H7 (cell line): ENCODE results near the gene CFAP210. TPM values are rescaled to one million over a fixed set of nuclear protein-coding genes. Genes with fewer than 3 reads are reported as not detected.
"Not testable (repeated sequence)": the region's sequence is repeated elsewhere in the genome, so short reads cannot be mapped to it uniquely, and the experiment has no call there.

ENCODE experiments used
- DNase-seq: peaks from one replicate; pipeline ENCODE4 v3.0.0; 2012
- H3K27me3 ChIP-seq: 2 replicates; pipeline ENCODE4 v1.6.0; 2011; ENCODE audit warnings: mild to moderate bottlenecking, low read length; ENCODE audit not compliant: control insufficient read depth, insufficient read depth
- H3K36me3 ChIP-seq: replicated peaks from 2 replicates; pipeline ENCODE4 v1.5.1; 2011; ENCODE audit warnings: low read length; ENCODE audit not compliant: control insufficient read depth, insufficient read depth
- H3K4me3 ChIP-seq: 2 replicates; pipeline ENCODE4 v1.5.1; 2011; ENCODE audit warnings: low read depth, mild to moderate bottlenecking, control low read depth, low read length, moderate library complexity; ENCODE audit not compliant: insufficient read depth
- total RNA-seq: library from RNA; depleted of rRNA; stranded (reverse); fragments of >200 nt; shearing (Covaris generic); gene quantifications from 2 replicates; pipeline ENCODE4 v1.2.3, GENCODE V29; 2014

CFAP210 gene
- total RNA-seq, 1 experiment from 2014 or later: 0.28 TPM

GRCh38 chr2:169699173-169699572 is 5.0 kb upstream of the CFAP210 start:
- not testable (repeated sequence) for H3K4me3 ChIP-seq, H3K27me3 ChIP-seq, DNase-seq, H3K36me3 ChIP-seq

GRCh38 chr2:169696381-169696780 is 2.2 kb upstream of the CFAP210 start:
- Histone ChIP-seq H3K36me3 (no peaks in the 10 kb centered on the region), H3K4me3 (no peak overlapping the region), H3K27me3 (peaks cover 1% of the 10 kb centered on the region; the same call in 1 of the 2 replicates)
- no peak for DNase-seq

- no peak for DNase-seq
- Histone ChIP-seq H3K36me3 (no peaks in the 10 kb centered on the region), H3K27me3 (peaks cover 1% of the 10 kb centered on the region; the same call in 1 of the 2 replicates), H3K4me3 (peak overlapping the region; percentile 94)
These were observed 672 bp upstream of the CFAP210 start for GRCh38 chr2:169694894-169695260.

GRCh38 chr2:169693360-169693759 is 845 bp downstream of the CFAP210 start:
- no peak overlapping the region for H3K4me3 ChIP-seq
- DNase-seq: no peak
- H3K27me3 ChIP-seq: peaks cover 1% of the 10 kb centered on the region; the same call in 1 of the 2 replicates
- H3K36me3 ChIP-seq: no peaks in the 10 kb centered on the region

- Histone ChIP-seq H3K4me3 (no peak overlapping the region), H3K36me3 (no peaks in the 10 kb centered on the region), H3K27me3 (peaks cover 1% of the 10 kb centered on the region; the same call in 1 of the 2 replicates)
- DNase-seq: no peak
These were observed 1.5 kb downstream of the CFAP210 start for GRCh38 chr2:169692718-169693117.

- no peaks in the 10 kb centered on the region for H3K36me3 ChIP-seq
- no peak for DNase-seq
- H3K27me3 ChIP-seq: peaks cover 1% of the 10 kb centered on the region; the same call in 1 of the 2 replicates
- no peak overlapping the region for H3K4me3 ChIP-seq
These were observed 3.2 kb downstream of the CFAP210 start for GRCh38 chr2:169690958-169691357.

- H3K4me3 ChIP-seq, DNase-seq, H3K27me3 ChIP-seq, H3K36me3 ChIP-seq: not testable (repeated sequence)
These were observed 6.3 kb downstream of the CFAP210 start for GRCh38 chr2:169687943-169688342.

- not testable (repeated sequence) for H3K4me3 ChIP-seq, H3K27me3 ChIP-seq, DNase-seq, H3K36me3 ChIP-seq
These were observed 7.4 kb downstream of the CFAP210 start for GRCh38 chr2:169686825-169687224.

- not testable (repeated sequence) for H3K4me3 ChIP-seq, DNase-seq, H3K27me3 ChIP-seq, H3K36me3 ChIP-seq
These were observed 9.5 kb downstream of the CFAP210 start for GRCh38 chr2:169684712-169685111.

GRCh38 chr2:169684135-169684565 is 10.1 kb downstream of the CFAP210 start:
- Histone ChIP-seq H3K36me3 (no peaks in the 10 kb centered on the region), H3K4me3 (no peak overlapping the region), H3K27me3 (no peaks in the 10 kb centered on the region)
- DNase-seq: no peak

- H3K4me3 ChIP-seq: no peak overlapping the region
- no peak for DNase-seq
- no peaks in the 10 kb centered on the region for H3K36me3 ChIP-seq
- H3K27me3 ChIP-seq: no peaks in the 10 kb centered on the region
These were observed 10.6 kb downstream of the CFAP210 start for GRCh38 chr2:169683425-169684134.

GRCh38 chr2:169683054-169683424 is 11.2 kb downstream of the CFAP210 start:
- no peak for DNase-seq
- Histone ChIP-seq H3K36me3 (no peaks in the 10 kb centered on the region), H3K27me3 (no peaks in the 10 kb centered on the region), H3K4me3 (no peak overlapping the region)

GRCh38 chr2:169676850-169677249 is 17.4 kb downstream of the CFAP210 start:
- Histone ChIP-seq H3K36me3 (no peaks in the 10 kb centered on the region), H3K4me3 (no peak overlapping the region), H3K27me3 (no peaks in the 10 kb centered on the region)
- DNase-seq: no peak

- Histone ChIP-seq H3K36me3 (no peaks in the 10 kb centered on the region), H3K27me3 (no peaks in the 10 kb centered on the region), H3K4me3 (no peak overlapping the region)
- DNase-seq: no peak
These were observed 17.8 kb downstream of the CFAP210 start for GRCh38 chr2:169676357-169676756.

- no peaks in the 10 kb centered on the region for H3K36me3 ChIP-seq
- no peak overlapping the region for H3K4me3 ChIP-seq
- DNase-seq: no peak
- no peaks in the 10 kb centered on the region for H3K27me3 ChIP-seq
These were observed 20.3 kb downstream of the CFAP210 start for GRCh38 chr2:169673921-169674320.

- H3K36me3 ChIP-seq: no peaks in the 10 kb centered on the region
- no peaks in the 10 kb centered on the region for H3K27me3 ChIP-seq
- no peak for DNase-seq
- no peak overlapping the region for H3K4me3 ChIP-seq
These were observed 21.1 kb downstream of the CFAP210 start for GRCh38 chr2:169673106-169673505.
